Choroid plexus epithelial cell (primary cell): ENCODE results near the gene OPHN1.

ENCODE experiments used
- DNase-seq: peaks from one replicate; pipeline ENCODE4 v3.0.0-alpha.2; 2010; ENCODE audit warnings: low read depth
- H3K4me3 ChIP-seq: 2 replicates; pipeline ENCODE4 v1.5.1; 2011; ENCODE audit warnings: low read depth, mild to moderate bottlenecking, control low read depth, low read length, moderate library complexity
- CTCF ChIP-seq: conservative IDR thresholded peaks from 2 replicates; pipeline ENCODE4 v1.5.1; 2011; ENCODE audit warnings: low read depth, mild to moderate bottlenecking, control low read depth, inconsistent platforms, low read length, moderate library complexity

Gene OPHN1

DNA sequence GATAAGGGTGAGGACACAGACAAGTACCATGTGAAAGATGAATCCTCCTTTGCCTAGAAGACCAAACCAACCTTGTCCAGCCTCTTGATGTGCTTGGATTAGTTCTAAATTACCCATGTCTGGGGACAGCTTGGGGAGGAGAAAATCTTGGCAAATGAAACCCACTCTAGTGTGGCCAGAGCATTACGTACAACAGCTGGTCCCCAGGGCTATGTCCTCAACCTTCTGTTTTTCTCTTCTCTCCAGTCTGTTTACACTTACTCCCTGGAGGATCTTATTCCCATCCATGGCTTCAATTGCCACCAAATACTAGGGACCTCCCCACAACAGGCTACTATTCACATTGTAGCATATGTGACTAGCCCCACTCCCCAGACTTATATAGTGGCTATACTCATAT lies 384.5 kb downstream of the OPHN1 start:
- H3K4me3 ChIP-seq: no peak overlapping the region
- no peak for DNase-seq
- no peak for TF ChIP-seq CTCF

DNA sequence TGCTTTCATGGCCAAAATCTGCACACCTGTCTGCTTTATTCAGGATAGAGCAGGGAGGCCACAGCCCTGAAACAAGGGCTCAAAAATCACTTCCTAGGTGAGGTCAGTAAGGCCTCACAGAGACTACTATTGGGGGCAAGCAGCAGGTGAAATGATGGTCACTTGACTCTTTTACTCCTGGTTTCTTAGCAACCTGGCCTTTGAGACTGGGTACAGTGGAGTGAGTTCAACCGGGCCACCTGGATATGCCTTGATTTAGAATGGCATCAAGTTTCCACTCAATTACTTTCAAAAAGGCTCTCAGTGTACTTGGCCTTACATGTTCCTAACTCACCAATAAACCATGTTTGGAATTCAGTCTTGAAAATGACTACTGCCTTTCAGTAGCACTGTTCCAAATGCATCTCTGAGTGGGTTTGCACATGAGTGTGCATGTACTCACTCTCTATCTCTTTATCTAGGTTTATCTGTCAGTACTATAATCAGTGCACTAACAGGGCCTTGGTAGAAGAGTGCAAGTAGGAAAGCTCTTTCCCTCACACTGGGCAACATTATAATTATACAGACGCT lies 388.2 kb downstream of the OPHN1 start:
- no peak overlapping the region for H3K4me3 ChIP-seq
- no peak for DNase-seq
- no peak for TF ChIP-seq CTCF

DNA sequence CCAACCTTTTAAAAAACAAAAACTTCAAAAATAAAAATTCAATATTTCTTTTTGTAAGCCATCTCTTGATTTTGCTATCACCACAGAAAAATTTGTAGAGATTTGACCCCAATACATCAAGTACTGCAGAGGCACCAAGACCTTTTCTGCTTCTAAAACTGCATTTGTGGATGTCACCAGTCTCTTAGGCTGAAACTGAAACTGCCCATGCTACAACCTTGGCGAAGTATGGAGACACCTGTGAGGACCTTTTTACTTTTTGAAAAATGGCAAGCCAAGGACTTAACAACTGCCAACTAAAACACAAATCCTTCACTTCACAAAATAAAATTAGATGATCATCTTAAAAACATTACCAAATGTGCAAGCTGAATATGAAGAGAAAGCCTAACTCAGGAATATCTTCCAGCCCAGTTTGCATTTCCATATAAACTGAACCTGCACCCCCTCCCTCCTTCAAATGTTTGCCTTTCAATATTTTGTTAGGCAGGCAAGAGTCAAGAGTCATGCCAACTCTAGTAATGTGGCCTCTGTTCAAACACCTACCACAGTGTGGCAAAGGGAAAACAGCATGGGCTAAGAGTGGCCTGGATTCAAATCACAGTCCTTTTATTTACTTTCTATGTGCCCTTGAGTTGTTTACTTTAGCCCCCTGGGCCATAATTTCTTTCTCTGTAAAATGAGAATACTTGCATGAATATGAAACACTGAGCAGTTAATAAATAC lies 389.4 kb downstream of the OPHN1 start:
- TF ChIP-seq CTCF: no peak
- DNase-seq: no peak

DNA sequence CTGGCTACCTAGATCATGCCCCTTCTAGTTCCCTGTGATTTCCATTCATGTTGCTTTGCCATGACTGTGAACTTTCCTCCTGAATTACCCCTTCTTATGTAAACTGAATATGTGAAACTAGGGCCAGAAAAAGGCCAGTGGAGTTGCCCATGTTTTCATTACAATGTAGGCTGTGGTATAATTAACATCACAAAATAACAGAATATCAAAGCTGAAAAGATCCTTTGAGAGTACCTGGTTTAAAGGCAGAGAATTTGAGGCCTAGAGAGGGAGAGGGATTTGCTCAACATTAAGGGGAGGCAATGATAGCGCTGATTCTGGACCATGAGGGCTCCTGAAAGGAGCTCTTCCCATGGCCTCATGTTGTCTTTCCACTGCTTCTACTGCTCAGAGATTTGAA lies 392.2 kb downstream of the OPHN1 start:
- DNase-seq: no peak
- no peak overlapping the region for H3K4me3 ChIP-seq
- no peak for TF ChIP-seq CTCF

More for the DNA sequence above, 389.4 kb downstream of the OPHN1 start:
- no peak overlapping the region for H3K4me3 ChIP-seq

- peak; percentile 54 for TF ChIP-seq CTCF
- no peak overlapping the region for H3K4me3 ChIP-seq
- DNase-seq: peak; percentile 23
Measured at GRCh38 chrX:68018248-68019203, 414.8 kb downstream of the OPHN1 start.

DNA sequence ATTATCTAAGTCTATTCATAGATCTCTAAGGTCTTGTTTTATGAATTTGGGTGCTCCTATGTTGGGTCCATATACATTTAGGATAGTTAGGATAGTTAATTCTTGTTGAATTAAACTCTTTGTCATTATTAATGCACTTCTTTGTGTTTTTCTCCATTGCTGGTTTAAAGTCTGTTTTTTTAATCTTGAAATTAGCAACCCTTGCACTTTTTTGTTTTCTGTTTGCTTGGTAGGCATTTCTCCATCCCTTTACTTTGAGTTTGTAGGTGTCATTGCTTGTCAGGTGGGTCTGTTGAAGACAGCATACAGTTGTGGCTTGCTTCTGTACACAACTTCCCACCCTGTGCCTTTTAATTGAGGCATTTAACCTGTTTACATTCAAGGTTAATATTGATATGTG lies 434.8 kb downstream of the OPHN1 start:
- no peak for DNase-seq
- no peak overlapping the region for H3K4me3 ChIP-seq
- TF ChIP-seq CTCF: no peak
